Measurements from ENCODE around the gene TTBK2.

TTBK2 gene

GRCh38 chr15:42724276-42724675, 196.3 kb downstream of the TTBK2 start:
- no peak for DNase-seq

GRCh38 chr15:42723068-42723467, 197.5 kb downstream of the TTBK2 start:
- no peak for DNase-seq

- DNase-seq: no peak
Measured at GRCh38 chr15:42721916-42722315, 198.7 kb downstream of the TTBK2 start.

GRCh38 chr15:42721016-42721415, 199.6 kb downstream of the TTBK2 start:
- DNase-seq: no peak

GRCh38 chr15:42720071-42720470, 200.5 kb downstream of the TTBK2 start:
- no peak for DNase-seq

- DNase-seq: no peak
Measured at GRCh38 chr15:42719043-42719442, 201.5 kb downstream of the TTBK2 start.

GRCh38 chr15:42716626-42717025, 204.0 kb downstream of the TTBK2 start:
- DNase-seq: no peak

- no peak for DNase-seq
Measured at GRCh38 chr15:42716125-42716524, 204.5 kb downstream of the TTBK2 start.

DNA sequence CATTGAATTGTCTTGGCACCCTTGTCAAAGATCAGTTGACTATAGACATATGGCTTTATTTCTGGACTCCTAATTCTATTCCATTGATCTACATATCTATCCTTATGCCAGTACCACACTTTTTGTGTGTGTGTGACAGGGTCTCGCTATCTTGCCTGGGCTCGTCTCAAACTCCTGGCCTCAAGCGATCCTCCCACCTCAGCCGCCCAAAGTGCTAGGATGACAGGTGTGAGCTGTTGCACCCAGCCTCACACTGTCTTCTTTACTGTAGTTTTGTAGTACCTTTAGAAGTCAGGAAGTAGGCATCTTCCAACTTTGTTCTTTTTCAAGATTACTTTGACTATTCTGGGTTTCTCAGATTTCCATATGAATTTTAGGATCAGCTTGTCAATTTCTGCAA, 208.0 kb downstream of the TTBK2 start:
- no peak for DNase-seq

DNA sequence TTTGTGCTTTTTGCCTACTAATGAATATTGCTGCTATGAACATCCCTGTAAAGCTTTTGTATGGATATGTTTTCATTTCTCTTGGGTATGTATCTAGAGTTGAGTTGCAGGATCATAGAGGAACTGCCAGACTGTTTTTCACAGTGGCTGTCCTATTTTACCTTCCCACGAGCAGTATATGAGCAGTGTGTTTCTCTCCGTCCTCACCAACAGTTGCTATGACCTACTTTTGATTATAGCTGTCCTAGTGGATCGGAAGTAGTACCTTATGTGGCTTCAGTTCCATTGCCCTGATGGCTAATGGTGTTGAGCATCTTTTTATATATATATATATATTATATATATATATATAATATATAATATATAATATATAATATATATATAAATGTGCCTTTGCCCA, 208.8 kb downstream of the TTBK2 start:
- no peak for DNase-seq

GRCh38 chr15:42710662-42711061, 209.9 kb downstream of the TTBK2 start:
- no peak for DNase-seq

DNA sequence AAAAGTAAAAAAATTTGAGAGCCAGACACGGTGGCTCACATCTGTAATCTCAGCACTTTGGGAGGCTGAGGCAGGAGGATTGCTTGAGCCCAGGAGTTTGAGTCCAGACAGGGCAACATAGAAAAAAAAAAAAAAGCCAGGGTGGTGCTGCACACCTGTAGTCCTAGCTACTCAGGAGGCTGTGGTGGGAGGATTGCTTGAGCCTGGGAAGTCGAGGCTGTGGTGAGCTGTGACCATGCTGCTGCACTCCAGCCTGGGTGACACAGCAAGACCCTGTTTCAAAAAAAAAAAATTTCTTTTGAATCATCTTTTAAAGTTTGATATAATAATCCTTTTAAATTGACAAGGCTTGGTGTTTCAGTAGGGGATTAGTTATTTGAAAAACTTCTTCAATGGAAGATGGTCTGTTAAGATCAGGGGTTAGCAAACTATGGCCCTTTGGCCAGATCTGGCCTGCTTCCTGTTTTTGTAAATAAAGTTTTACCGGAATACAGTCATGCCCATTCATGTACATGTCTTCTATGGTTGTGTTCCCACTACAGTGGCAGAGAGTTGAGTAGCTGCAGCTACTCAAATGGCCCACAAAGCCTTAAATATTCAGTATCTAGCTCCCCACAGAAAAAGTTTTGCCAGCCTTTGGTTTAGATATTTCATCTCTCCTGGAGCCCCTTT, 212.6 kb downstream of the TTBK2 start:
- no peak for DNase-seq

DNA sequence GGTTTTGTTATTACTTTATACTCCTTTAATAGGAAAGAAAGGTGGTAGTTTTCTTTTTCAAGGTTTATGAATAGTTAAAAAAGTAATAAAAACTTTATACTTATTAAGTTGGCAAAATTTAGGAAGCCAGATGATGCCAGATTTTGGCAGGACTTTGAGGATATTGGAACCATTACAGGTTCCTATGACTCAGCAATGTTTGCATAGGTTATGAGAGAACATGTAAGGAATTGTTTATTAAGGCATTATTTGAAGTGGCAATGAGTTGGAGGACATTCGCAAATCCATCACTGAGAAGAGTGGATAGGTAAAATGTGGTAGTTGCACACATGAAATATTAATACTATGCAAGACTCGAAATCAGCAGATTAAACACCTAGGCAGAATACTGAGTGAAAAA, 213.5 kb downstream of the TTBK2 start:
- no peak for DNase-seq

DNA sequence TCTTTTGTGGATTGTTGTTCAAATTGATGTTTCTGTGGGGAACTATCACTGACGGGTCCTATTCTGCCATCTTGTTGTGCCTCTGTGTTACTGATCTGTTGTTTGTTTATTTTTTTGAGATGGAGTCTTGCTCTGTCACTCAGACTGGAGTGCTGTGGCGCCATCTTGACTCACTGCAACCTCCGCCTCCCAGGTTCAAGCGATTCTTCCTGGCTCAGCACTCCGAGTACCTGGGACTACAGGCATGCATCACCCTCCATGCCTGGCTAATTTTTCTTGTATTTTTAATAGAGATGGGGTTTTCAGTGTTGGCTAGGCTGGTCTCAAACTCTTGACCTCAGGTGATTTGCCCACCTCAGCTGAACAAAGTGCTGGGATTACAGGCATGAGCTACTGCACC, 215.2 kb downstream of the TTBK2 start:
- DNase-seq: no peak

DNA sequence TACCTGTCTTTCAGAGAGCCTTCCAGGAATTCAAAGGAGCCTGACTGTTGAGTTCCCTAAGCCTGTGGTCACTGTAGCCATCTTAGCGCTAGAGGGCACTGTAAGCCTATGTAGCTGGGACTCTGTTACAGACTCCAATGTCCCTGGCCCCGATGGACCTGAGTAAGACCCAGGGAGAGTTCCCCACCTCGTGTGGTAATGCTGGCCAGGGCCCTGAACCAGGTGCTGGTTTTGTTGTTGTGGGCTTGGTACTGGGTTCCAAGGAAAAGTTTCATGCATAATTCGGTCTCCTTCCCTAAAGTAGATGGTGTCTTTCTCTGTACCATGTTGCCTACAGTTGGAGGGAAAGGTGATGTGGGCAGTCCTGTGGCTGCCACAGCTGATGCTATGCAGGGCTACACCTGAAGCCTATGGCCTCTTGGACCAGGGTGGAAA, 216.1 kb downstream of the TTBK2 start:
- peak in 1 of 2 experiments; percentile 15 for DNase-seq

DNA sequence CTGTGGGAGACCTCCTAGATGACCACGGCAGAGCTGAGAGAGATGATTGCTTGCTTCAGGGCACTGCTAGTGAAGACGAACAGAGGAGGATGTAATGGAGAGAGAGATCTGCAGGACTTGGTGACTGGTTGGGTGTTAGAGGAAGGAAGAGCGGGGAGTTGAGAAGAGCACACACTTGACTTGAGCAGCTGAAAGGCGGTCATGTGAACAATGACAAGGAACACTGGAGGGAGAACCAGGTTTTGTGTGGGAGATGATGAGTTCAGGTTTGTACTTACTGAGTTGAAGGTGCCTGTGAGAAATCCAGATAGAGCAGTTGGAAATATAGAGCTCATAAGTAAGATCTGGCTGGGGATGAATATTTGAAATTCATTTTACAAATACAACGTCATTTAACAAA, 224.0 kb downstream of the TTBK2 start:
- DNase-seq: no peak

- DNase-seq: no peak
Measured at GRCh38 chr15:42695527-42696071, 225.0 kb downstream of the TTBK2 start.

- no peak for DNase-seq
Measured at GRCh38 chr15:42694398-42694797, 226.2 kb downstream of the TTBK2 start.

DNA sequence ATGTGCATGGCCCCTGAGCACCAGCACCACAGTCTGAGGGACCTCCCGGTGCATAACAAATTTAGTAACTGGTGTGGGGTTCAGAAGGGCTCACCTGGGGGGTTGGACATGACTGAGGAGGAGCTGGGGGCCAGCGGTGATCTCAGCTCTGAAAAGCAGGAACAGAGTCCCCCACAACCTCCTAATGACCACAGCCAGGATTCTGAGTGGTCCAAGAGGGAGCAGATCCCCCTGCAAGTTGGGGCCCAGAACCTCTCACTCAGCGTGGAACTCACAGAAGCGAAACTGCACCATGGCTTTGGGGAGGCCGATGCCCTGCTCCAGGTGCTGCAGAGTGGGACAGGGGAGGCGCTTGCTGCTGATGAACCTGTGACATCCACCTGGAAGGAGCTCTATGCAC, 226.6 kb downstream of the TTBK2 start:
- DNase-seq: no peak

- DNase-seq: no peak
Measured at GRCh38 chr15:42693496-42693895, 227.1 kb downstream of the TTBK2 start.

DNA sequence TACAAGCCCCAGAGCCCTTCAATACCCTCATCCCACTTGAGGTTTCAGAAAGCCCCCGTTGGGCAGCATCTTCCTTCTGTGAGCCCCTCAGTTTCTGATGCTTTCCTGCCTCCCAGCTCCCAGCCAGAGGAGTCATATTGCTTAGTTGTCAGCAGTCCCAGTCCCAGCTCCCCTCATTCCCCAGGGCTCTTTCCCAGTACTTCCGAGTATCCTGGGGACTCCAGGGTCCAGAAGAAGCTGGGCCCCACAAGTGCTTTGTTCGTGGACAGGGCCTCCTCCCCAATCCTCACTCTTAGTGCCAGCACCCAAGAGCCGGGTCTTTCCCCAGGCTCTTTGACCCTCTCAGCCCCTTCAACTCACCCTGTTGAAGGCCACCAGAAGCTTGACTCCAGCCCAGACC, 227.6 kb downstream of the TTBK2 start:
- DNase-seq: no peak

- no peak for DNase-seq
Measured at GRCh38 chr15:42692536-42692935, 228.0 kb downstream of the TTBK2 start.

DNA sequence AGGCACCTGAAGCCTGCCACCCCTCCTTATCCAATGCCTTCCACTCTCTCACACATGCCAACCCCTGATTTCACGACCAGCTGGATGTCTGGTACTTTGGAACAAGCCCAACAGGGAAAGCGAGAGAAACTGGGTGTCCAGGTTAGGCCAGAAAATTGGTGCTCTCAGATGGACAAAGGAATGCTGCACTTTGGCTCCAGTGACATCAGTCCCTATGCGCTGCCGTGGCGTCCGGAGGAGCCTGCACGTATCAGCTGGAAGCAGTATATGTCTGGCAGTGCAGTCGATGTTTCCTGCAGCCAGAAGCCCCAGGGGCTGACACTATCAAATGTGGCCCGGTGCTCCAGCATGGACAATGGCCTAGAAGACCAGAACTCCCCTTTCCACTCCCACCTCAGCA, 228.8 kb downstream of the TTBK2 start:
- no peak for DNase-seq

- no peak for DNase-seq
Measured at GRCh38 chr15:42691308-42691707, 229.3 kb downstream of the TTBK2 start.

All from cerebellar nuclear complex (tissue), 1 donor.